Glutamatergic neuron (in vitro differentiated cells): Measurements from ENCODE around the gene SMC6. TPM values are rescaled to one million over a fixed set of nuclear protein-coding genes. Genes with fewer than 3 reads are reported as not detected.
A peak's percentile ranks its signal among the peaks of the same experiment; 100 is the strongest.

Source experiments
- DNase-seq: peaks from one replicate; pipeline ENCODE4 v3.0.0; 2022
- H3K27ac Mint-ChIP-seq: one replicate; pipeline ENCODE4 v1.8.0; 2020; ENCODE audit warnings: mild to moderate bottlenecking, mixed read lengths, inconsistent platforms; ENCODE audit not compliant: unreplicated experiment
- H3K27me3 Mint-ChIP-seq: one replicate; pipeline ENCODE4 v1.8.0; 2020; ENCODE audit warnings: mild to moderate bottlenecking, moderate library complexity, mixed read lengths, inconsistent platforms; ENCODE audit not compliant: unreplicated experiment
- H3K36me3 Mint-ChIP-seq: one replicate; pipeline ENCODE4 v1.8.0; 2020; ENCODE audit warnings: mild to moderate bottlenecking, mixed read lengths, inconsistent platforms; ENCODE audit not compliant: unreplicated experiment
- H3K4me1 Mint-ChIP-seq: one replicate; pipeline ENCODE4 v1.8.0; 2020; ENCODE audit warnings: mild to moderate bottlenecking, low read depth, mixed read lengths, inconsistent platforms; ENCODE audit not compliant: unreplicated experiment
- H3K4me3 Mint-ChIP-seq: one replicate; pipeline ENCODE4 v1.8.0; 2020; ENCODE audit warnings: mild to moderate bottlenecking, mixed read lengths, inconsistent platforms; ENCODE audit not compliant: unreplicated experiment
- H3K9me3 Mint-ChIP-seq: one replicate; pipeline ENCODE4 v1.8.0; 2020; ENCODE audit warnings: mild to moderate bottlenecking, moderate library complexity, mixed read lengths, inconsistent platforms; ENCODE audit not compliant: unreplicated experiment
- CTCF ChIP-seq: fragments of 200-600 bp; sonication (generic); IDR thresholded peaks from one replicate; pipeline ENCODE4 v1.5.0; 2021; ENCODE audit not compliant: partially characterized antibody, unreplicated experiment
- total RNA-seq: library from RNA; stranded (reverse); fragmentation: NEBNext Ultra II Directional; extraction: Animal tissue kit (Norgen Biotek cat#: 25700); gene quantifications from one replicate; pipeline ENCODE4 v1.2.1, GENCODE V29; 2021; ENCODE audit not compliant: unreplicated experiment

Gene SMC6
- total RNA-seq, 1 donor from 2014 or later, result 61.4 TPM

- Mint-ChIP-seq H3K27me3 (no peaks in the 10 kb centered on the region), H3K4me1 (peaks cover 20% of the 10 kb centered on the region), H3K36me3 (peaks cover 6% of the 10 kb centered on the region), H3K4me3 (peak overlapping the region; percentile 61), H3K27ac (peak overlapping the region; percentile 85), H3K9me3 (no peaks in the 10 kb centered on the region)
- peak; percentile 52 for DNase-seq
- TF ChIP-seq CTCF, result no peak
These were observed 116.3 kb downstream of the SMC6 start for GRCh38 chr2:17637131-17637906.

- no peak for TF ChIP-seq CTCF
- peaks cover 20% of the 10 kb centered on the region for H3K4me1 Mint-ChIP-seq
- H3K36me3 Mint-ChIP-seq, result peaks cover 6% of the 10 kb centered on the region
- no peak overlapping the region for H3K4me3 Mint-ChIP-seq
- H3K9me3 Mint-ChIP-seq, result no peaks in the 10 kb centered on the region
- no peak for DNase-seq
- no peak overlapping the region for H3K27ac Mint-ChIP-seq
- H3K27me3 Mint-ChIP-seq, result no peaks in the 10 kb centered on the region
These were observed 117.4 kb downstream of the SMC6 start for GRCh38 chr2:17636257-17636656.

GRCh38 chr2:17634997-17635396 lies 118.6 kb downstream of the SMC6 start:
- H3K4me3 Mint-ChIP-seq, result no peak overlapping the region
- DNase-seq, result no peak
- H3K27me3 Mint-ChIP-seq, result no peaks in the 10 kb centered on the region
- no peak for TF ChIP-seq CTCF
- peaks cover 9% of the 10 kb centered on the region for H3K36me3 Mint-ChIP-seq
- H3K9me3 Mint-ChIP-seq, result no peaks in the 10 kb centered on the region
- no peak overlapping the region for H3K27ac Mint-ChIP-seq
- H3K4me1 Mint-ChIP-seq, result peaks cover 20% of the 10 kb centered on the region

- peaks cover 4% of the 10 kb centered on the region for H3K4me1 Mint-ChIP-seq
- no peak overlapping the region for H3K27ac Mint-ChIP-seq
- peaks cover 22% of the 10 kb centered on the region for H3K36me3 Mint-ChIP-seq
- no peak for TF ChIP-seq CTCF
- H3K9me3 Mint-ChIP-seq, result peaks cover 3% of the 10 kb centered on the region
- no peak overlapping the region for H3K4me3 Mint-ChIP-seq
- H3K27me3 Mint-ChIP-seq, result no peaks in the 10 kb centered on the region
- DNase-seq, result no peak
These were observed 123.5 kb downstream of the SMC6 start for GRCh38 chr2:17630089-17630488.
